ENCODE measurements around the gene HSPE1. TPM values are rescaled to one million over a fixed set of nuclear protein-coding genes. Genes with fewer than 3 reads are reported as not detected.
A peak's percentile ranks its signal among the peaks of the same experiment; 100 is the strongest.

Gene HSPE1
- total RNA-seq, 2 experiments from 2014 or later = 50.8 to 56.2 TPM

GRCh38 chr2:197452754-197453122 is 47.4 kb upstream of the HSPE1 start:
- no peaks in the 10 kb centered on the region for H3K9me3 Mint-ChIP-seq
- CTCF ChIA-PET = interaction anchor here (1.2 to 2.3 kb wide), 4 partner anchors 18 to 47 kb away, joined by 3 to 9 read pairs (median 4); partner anchors contain the start of genes HSPD1, HSPE1 and SF3B1

DNA sequence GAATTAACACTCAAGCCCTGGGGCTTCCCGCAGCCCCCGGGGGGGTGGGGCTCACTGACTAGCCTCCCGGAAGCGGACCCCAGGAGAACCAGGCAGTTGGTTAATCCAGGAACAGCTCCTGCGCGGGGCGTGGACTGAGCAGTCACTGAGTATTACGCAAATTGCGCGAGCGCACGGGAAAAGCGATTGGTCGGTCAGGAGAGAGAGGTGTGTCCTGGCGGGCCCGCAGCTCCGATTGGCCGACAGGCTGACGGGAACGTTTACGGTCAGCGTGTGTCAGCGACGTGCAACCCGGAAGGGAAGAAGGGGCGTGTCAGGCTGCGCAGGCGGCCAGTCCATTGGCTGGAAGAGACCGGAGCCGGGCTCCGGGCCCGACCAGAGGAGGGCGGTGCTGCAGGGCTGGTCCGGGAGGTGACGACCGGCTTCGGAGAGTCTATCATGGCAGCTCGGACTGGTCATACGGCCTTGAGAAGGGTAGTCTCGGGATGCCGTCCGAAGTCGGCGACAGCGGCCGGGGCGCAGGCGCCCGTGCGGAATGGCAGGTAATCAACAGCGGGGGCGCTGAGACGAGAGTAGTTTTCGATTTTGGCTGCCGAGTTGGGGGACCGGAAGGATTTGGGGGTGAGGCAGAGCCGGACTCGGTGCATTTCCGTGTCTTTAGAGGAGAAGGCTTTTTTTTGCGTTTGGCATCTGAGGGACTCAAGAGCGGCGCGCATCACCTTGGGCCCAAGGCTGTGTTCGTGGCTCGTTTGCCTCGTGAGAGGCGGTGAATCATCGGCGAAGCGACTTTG is 46.9 kb upstream of the HSPE1 start, which contains the start of gene COQ10B:
COQ10B (plus strand) TSS at position 430 of the 791 bp plus-strand sequence; CDS start at position 439, 9 bp downstream.
- no peaks in the 10 kb centered on the region for H3K9me3 ChIP-seq (ENCODE audit: control insufficient read depth in 1 of 2, insufficient read depth in 1 of 2, low read length in 2 of 2)
- Mint-ChIP-seq H3K36me3 (ENCODE audit: low read depth) (peaks cover 26% of the 10 kb centered on the region), H3K4me3 (peak within 1 kb of the TSS; percentile 99), H3K9me3 (no peaks in the 10 kb centered on the region), H3K27me3 (no peaks in the 10 kb centered on the region), H3K4me1 (ENCODE audit: low read depth) (peaks cover 52% of the 10 kb centered on the region), H3K27ac (peak within 1 kb of the TSS; percentile 100)
- peak; percentile 85 for ATAC-seq (ENCODE audit: poor library complexity)
- peaks cover 29% of the 10 kb centered on the region for H3K4me1 ChIP-seq (ENCODE audit: insufficient read depth, low read length)
- H3K36me3 ChIP-seq (ENCODE audit: insufficient read depth, low read length) = peaks cover 8% of the 10 kb centered on the region
- peak within 1 kb of the TSS; percentile 98 to 100 for H3K27ac ChIP-seq (ENCODE audit: low read depth in 1 of 2, low read length in 2 of 2)
- H3K4me3 ChIP-seq (ENCODE audit: low read length) = peak within 1 kb of the TSS; percentile 67
- no peaks in the 10 kb centered on the region for H3K27me3 ChIP-seq (ENCODE audit: control insufficient read depth in 1 of 2, insufficient read depth in 2 of 2, low read length in 2 of 2)
- CTCF ChIA-PET = interaction anchor here (0.6 to 2.3 kb wide), 5 partner anchors 19 to 132 kb away, joined by 3 to 9 read pairs (median 3); partner anchors contain the start of genes HSPD1, HSPE1 and SF3B1
- POLR2A ChIA-PET = interaction anchor here (0.6 to 6.3 kb wide), 24 partner anchors 10 to 654 kb away, joined by 3 to 260 read pairs (median 4); partner anchors contain the start of genes GTF3C3, HSPD1, HSPE1 and MARS2
- intact Hi-C loops (cut with DNase I, micrococcal nuclease) = loop anchor here in 1 of 2 experiments (1.0 kb wide), 3 partner anchors 18 to 62 kb away; partner anchors contain the start of genes HSPE1 and SF3B1
- peak; percentile 94 to 100 (median 97) for DNase-seq
- TF ChIP-seq, protein P1, sequence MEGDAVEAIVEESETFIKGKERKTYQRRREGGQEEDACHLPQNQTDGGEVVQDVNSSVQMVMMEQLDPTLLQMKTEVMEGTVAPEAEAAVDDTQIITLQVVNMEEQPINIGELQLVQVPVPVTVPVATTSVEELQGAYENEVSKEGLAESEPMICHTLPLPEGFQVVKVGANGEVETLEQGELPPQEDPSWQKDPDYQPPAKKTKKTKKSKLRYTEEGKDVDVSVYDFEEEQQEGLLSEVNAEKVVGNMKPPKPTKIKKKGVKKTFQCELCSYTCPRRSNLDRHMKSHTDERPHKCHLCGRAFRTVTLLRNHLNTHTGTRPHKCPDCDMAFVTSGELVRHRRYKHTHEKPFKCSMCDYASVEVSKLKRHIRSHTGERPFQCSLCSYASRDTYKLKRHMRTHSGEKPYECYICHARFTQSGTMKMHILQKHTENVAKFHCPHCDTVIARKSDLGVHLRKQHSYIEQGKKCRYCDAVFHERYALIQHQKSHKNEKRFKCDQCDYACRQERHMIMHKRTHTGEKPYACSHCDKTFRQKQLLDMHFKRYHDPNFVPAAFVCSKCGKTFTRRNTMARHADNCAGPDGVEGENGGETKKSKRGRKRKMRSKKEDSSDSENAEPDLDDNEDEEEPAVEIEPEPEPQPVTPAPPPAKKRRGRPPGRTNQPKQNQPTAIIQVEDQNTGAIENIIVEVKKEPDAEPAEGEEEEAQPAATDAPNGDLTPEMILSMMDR (IDR thresholded peaks at IDR 0.05) = peak; percentile 47

More at GRCh38 chr2:197452754-197453122, 47.4 kb upstream of the HSPE1 start:
- peaks cover 25% of the 10 kb centered on the region for H3K4me1 ChIP-seq (ENCODE audit: insufficient read depth, low read length)
- H3K27me3 ChIP-seq (ENCODE audit: control insufficient read depth in 1 of 2, insufficient read depth in 2 of 2, low read length in 2 of 2) = no peaks in the 10 kb centered on the region
- H3K27ac ChIP-seq (ENCODE audit: low read depth in 1 of 2, low read length in 2 of 2) = peak overlapping the region; percentile 98 to 100
- H3K4me1 Mint-ChIP-seq (ENCODE audit: low read depth) = peaks cover 46% of the 10 kb centered on the region
- H3K4me3 ChIP-seq (ENCODE audit: low read length) = peak overlapping the region; percentile 67
- H3K27ac Mint-ChIP-seq = peak overlapping the region; percentile 100
- peak overlapping the region; percentile 99 for H3K4me3 Mint-ChIP-seq
- H3K9me3 ChIP-seq (ENCODE audit: control insufficient read depth in 1 of 2, insufficient read depth in 1 of 2, low read length in 2 of 2) = no peaks in the 10 kb centered on the region
- intact Hi-C loops (cut with DNase I, micrococcal nuclease) = loop anchor here in 1 of 2 experiments (1.0 kb wide), 3 partner anchors 17 to 63 kb away; partner anchors contain the start of genes HSPE1 and SF3B1
- POLR2A ChIA-PET = interaction anchor here (0.6 to 6.3 kb wide), 24 partner anchors 9 to 653 kb away, joined by 3 to 260 read pairs (median 4); partner anchors contain the start of genes GTF3C3, HSPD1, HSPE1 and MARS2
- no peak for DNase-seq
- peaks cover 20% of the 10 kb centered on the region for H3K36me3 Mint-ChIP-seq (ENCODE audit: low read depth)
- TF ChIP-seq, protein P1 (IDR thresholded peaks at IDR 0.05) = no peak
- H3K36me3 ChIP-seq (ENCODE audit: insufficient read depth, low read length) = peaks cover 8% of the 10 kb centered on the region
- no peaks in the 10 kb centered on the region for H3K27me3 Mint-ChIP-seq
- ATAC-seq (ENCODE audit: poor library complexity) = no peak

DNA sequence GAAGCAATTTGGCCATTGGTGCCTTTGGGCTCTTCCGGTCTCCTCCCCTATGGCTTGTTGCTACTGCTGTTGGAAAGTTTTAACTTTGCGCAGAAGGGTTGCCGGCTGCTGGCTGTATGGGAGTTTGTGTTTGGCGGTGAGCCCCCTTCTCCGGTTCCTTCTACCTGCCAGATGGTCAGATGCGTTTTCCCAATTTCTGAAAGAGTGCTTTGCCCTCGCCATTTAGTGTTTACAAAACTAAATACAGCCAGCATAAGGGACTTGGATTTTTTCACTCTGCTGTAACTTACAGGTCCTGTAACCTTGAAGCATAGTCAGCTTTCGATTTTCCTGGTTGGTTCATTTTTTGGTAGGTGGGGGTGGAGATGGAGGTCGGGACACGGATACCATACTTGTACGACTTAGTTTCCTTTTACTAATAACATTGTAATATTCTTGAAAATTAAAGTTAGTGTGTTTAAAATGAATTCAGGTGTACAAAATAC is 46.2 kb upstream of the HSPE1 start:
- ATAC-seq (ENCODE audit: poor library complexity) (no peak), DNase-seq (no peak)
- Histone ChIP-seq H3K36me3 (ENCODE audit: insufficient read depth, low read length) (peaks cover 8% of the 10 kb centered on the region), H3K27me3 (ENCODE audit: control insufficient read depth in 1 of 2, insufficient read depth in 2 of 2, low read length in 2 of 2) (no peaks in the 10 kb centered on the region), H3K4me3 (ENCODE audit: low read length) (peak overlapping the region; percentile 67), H3K9me3 (ENCODE audit: control insufficient read depth in 1 of 2, insufficient read depth in 1 of 2, low read length in 2 of 2) (no peaks in the 10 kb centered on the region), H3K27ac (ENCODE audit: low read depth in 1 of 2, low read length in 2 of 2) (peak overlapping the region; percentile 98 to 100), H3K4me1 (ENCODE audit: insufficient read depth, low read length) (peaks cover 29% of the 10 kb centered on the region)
- Mint-ChIP-seq H3K27ac (peak overlapping the region; percentile 100), H3K27me3 (no peaks in the 10 kb centered on the region), H3K4me1 (ENCODE audit: low read depth) (peaks cover 56% of the 10 kb centered on the region), H3K4me3 (peak overlapping the region; percentile 99), H3K9me3 (no peaks in the 10 kb centered on the region), H3K36me3 (ENCODE audit: low read depth) (peaks cover 29% of the 10 kb centered on the region)
- ChIA-PET CTCF (interaction anchor here (0.6 to 2.3 kb wide), 4 partner anchors 19 to 132 kb away, joined by 3 to 9 read pairs (median 4); partner anchors contain the start of genes HSPD1, HSPE1 and SF3B1), POLR2A (interaction anchor here (1.2 to 6.3 kb wide), 10 partner anchors 10 to 654 kb away, joined by 3 to 260 read pairs (median 6); partner anchors contain the start of genes GTF3C3, HSPD1, HSPE1 and MOB4)
- intact Hi-C loops (cut with DNase I, micrococcal nuclease) = loop anchor here (1.0 to 2.0 kb wide), 4 partner anchors 19 to 247 kb away; partner anchors contain the start of genes HSPE1 (in 1 of the 2) and SF3B1 (in 1 of the 2)
- TF ChIP-seq, protein P1 (IDR thresholded peaks at IDR 0.05) = no peak
